Effector CD4-positive, alpha-beta T cell (primary cell): ENCODE measurements around the gene LIN9.
"Not testable (repeated sequence)": the region's sequence is repeated elsewhere in the genome, so short reads cannot be mapped to it uniquely, and the experiment has no call there.

Source experiments
- DNase-seq: peaks from one replicate; pipeline ENCODE4 v3.0.0-alpha.2; 2020
- total RNA-seq: gene quantifications from one replicate; lab custom pipeline; 2026; lab: John Stamatoyannopoulos, UW

The LIN9 gene, protein sequence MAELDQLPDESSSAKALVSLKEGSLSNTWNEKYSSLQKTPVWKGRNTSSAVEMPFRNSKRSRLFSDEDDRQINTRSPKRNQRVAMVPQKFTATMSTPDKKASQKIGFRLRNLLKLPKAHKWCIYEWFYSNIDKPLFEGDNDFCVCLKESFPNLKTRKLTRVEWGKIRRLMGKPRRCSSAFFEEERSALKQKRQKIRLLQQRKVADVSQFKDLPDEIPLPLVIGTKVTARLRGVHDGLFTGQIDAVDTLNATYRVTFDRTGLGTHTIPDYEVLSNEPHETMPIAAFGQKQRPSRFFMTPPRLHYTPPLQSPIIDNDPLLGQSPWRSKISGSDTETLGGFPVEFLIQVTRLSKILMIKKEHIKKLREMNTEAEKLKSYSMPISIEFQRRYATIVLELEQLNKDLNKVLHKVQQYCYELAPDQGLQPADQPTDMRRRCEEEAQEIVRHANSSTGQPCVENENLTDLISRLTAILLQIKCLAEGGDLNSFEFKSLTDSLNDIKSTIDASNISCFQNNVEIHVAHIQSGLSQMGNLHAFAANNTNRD
- 6.6 reads per million, percentile 24 among the genes with 10 or more reads in this experiment for total RNA-seq

DNA sequence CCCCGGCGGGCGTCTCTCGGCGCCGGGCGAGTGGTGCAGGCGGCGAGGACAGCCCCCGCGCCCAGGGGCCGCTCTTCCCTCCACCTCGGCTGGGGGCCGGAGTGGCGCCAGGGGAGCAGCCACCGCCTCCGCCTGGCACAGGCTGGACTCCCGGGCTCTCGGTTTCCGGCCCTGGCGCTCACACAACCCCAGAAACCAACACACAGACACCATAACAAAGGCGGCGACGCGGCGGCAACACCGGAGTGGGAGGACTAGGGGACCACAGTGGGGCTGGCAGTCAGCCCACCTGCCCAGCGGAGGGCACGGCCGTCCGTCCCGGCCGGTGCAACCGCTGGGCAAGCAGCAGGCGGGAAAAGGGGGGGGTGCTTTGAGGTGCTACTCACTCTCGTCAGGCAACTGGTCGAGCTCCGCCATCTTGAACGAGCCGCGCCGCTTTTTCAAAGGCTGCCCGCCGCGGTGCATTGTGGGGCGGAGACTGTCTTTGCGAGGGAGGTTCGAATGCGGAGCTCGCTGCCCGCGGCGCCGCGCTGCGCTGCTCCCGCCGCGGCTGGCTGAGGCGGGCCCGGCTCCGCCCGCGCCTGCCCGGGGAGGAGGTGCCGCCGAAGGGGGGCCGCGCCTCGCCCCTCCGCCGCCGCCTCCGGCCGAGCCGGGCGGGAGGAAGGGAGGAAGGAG, at the start of gene LIN9:
TSS of gene LIN9 (minus strand) at position 442 of the 675 bp plus-strand sequence. CDS start at position 417, 25 bp downstream.
- DNase-seq: peak; percentile 90

DNA sequence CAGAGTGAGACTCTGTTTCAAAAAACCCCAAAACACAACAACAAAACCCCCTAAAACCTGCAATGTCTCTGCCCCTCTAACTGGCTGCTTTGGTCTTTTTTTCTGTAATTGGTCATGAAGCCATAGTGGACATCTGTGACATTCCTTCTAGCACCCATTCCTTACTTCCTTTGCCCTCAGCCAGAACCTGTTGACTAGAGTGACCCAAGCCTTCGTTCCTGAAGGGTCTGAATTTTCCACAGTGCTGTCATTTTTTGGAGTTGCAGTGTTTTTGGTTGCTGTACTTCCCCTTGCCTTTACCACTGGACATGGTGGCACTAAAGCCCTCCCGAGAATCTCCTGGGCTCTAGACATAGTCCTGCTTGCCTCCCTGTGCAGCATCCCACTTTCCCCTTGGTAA, 48.5 kb upstream of the LIN9 start:
- no peak for DNase-seq

DNA sequence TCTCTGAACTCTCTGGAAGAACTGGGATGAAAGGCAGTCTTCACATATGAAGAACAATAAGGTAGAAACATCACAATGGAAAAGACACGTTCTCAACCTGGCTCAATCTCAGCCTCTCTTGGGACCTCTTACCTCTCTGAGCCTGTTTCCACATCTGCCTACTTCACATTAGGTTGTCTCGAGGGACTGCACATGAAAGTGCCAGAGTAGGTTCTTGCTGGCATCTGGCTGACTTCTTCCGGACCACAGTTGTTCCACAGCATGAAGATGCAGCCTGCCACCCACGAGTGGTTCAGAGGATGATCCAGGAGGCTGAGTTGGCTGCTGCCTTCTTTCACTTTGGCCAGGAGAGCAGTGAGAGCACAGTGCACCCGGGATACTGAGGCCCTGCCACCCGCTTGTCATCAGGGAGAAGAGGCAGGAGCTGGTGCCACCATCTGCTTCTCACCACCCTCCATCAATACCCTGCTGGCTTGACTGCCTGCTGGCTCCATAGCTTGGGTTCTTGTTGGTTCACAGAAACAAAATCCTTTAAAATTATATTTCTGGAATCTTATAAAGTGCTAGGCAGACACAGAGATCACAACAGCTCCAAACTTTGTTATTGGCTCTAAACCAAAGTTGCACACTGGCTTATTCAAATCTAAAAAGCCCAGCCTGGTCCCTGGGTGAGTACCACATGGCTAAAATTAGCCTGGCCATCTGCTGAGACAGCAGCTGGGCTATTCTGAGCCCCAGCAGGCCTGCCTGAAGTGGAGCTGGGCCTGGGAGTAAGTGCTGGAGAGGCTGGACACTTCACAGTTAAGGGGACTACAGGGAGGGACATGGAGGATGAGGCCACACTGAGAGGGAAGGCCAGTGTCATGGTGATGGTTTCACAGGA, 46.9 kb upstream of the LIN9 start:
- DNase-seq: no peak

DNA sequence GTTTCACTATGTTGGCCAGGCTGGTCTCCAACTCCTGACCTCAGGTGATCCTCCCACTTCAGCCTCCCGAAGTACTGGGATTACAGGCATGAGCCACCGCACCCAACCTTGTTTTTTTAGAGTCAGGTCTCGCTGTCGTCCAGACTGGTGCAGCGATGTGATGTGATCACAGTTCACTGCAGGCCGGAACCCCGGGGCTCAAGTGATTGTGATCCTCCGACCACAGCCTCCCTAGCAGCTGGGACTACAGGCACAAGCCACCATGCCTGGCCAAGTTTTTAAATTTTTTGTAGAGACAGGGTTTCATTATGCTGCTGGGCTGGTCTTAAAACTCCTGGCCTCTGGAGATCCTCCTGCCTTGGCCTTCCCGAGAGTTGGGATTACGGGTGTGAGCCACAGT, 46.1 kb upstream of the LIN9 start:
- no peak for DNase-seq

DNA sequence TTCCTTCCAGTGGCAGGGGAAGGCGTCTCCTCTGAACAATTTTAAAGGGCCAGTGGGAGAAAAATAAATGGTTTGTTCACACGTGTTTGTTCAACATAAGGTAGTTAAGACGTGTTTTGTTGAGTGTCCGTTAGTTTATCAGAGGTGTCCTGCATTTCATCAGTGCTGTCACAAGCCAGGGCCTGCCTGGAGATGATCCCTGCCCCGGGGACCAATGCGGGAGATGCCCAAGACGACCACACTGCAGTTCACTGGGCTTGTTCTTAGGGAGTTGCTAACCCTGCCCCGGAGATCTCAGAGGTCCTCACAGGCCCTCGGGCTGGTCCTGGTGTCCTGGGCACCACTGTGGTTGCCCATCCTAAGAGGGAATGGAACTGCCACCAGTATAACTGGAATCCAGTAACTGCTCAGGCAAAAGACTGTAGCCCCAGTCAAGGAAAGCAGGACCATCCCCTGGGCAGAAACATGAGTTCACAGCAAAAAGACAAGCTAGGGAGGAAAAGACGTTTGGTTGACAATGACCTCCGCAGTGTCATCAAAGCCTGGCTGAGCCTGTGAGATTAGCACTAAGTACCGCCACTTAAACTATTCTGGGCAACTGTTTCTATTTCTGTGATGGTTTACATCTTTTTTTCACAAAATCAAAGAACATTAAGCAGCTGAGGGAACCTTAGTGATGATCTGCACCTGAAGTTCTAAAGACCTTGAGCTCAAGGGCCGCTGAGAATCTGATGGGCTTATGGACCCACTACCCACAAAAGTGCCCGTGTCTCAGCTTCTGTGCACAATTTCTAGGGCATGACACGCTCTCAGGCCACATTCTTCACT, 44.9 kb upstream of the LIN9 start:
- DNase-seq: no peak

GRCh38 chr1:226351709-226352108, 42.7 kb upstream of the LIN9 start:
- no peak for DNase-seq

DNA sequence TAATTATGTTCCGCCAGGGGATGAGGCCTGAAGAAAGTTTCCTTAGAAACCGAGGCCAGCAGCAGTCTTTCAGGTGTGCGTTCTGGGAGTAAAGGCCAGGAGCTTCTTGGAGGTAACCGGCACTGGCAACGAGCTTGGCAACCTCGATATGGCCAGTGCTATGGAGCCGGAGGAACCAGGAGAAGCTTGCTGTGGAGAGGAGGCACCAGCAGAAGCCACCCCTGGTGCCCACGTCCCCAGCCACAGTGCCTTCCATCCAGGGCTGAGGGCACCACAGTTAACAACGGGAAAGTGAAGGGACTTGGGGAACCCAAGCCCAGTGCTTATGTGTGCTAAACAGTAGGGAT, 41.5 kb upstream of the LIN9 start:
- DNase-seq: no peak

GRCh38 chr1:226349801-226350518, 41.0 kb upstream of the LIN9 start:
- DNase-seq: no peak

- no peak for DNase-seq
Measured at GRCh38 chr1:226349081-226349480, 40.1 kb upstream of the LIN9 start.

GRCh38 chr1:226344441-226345259, 35.7 kb upstream of the LIN9 start:
- no peak for DNase-seq

- no peak for DNase-seq
Measured at GRCh38 chr1:226342656-226343055, 33.7 kb upstream of the LIN9 start.

DNA sequence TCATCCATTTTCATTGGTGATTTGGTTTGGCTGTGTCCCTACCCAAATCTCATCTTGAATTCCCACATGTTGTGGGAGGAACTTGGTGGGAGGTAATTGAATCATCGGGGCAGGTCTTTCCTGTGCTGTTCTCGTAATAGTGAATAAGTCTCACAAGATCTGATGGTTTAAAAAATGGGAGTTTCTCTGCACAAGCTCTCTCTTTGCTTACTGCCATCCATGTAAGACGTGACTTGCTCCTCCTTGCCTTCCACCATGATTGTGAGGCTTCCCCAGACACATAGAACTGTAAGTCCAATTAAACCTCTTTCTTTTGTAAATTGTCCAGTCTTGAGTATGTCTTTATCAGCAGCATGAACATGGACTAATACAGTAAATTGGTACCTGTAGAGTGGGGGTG, 31.1 kb upstream of the LIN9 start:
- not testable (repeated sequence) for DNase-seq

DNA sequence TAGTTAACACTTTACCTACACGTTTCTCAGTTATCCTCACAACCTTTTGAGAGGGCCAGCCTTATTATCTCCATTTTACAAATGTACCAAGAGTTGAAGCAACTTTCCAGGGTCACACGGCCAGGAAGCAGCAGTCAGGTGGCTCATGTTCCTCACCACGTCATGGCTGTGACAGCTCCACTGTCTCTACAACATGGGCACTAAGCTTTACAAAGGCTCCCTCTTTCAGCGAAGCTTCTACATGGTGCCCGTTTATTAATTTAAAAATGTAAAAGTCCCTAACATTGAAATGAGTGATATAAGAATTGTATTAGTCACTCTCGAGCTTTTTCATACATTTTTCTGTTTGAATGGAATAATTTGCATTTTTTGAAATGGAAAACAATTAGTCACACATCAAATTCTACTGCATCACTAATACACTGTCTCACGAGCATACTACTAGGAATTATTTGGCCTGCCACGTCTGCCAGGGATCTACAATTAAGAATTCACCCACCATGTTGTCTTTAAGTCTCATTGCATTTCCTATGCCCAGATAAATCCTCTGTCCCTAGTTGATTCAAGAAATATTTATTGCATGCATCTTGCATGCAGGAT, 28.4 kb upstream of the LIN9 start:
- DNase-seq: no peak

DNA sequence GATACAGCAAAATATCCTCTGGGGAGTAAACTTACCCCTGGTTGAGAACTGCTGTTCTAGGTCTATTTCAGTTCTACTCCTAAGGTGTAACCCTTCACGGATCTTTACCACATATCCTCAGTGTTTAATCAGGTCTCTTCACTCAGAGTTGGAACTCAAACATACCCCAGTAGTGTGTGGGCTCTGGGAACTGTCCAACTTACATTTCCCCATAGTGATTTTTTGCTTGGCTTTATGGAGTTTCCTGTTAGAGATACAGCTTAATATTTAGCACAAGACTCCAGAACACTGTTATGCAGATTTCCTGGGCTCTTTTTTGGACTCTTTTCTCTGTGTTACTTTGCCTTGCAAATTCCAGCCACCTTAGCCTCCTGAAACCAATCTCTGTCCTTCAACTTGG, 26.7 kb upstream of the LIN9 start:
- DNase-seq: no peak

DNA sequence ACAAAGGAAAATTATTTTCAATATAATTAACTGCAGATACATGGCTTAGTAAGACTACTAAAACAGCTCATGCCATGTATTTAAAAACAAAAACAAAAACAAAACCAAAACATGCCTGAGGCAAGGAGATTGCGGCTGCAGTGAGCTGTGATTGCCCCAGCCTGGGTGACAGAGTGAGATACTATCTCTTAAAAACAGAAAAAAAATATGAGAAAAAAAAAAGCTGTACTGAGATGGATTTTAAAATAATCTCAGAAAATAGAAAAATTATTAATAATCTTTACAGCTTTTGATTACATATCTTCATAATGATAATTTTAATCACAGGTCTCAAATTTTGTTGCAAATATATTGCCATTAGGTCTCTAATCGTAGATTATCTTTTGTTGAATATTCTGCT, 24.0 kb upstream of the LIN9 start:
- DNase-seq: no peak

- no peak for DNase-seq
Measured at GRCh38 chr1:226329237-226329636, 20.3 kb upstream of the LIN9 start.

DNA sequence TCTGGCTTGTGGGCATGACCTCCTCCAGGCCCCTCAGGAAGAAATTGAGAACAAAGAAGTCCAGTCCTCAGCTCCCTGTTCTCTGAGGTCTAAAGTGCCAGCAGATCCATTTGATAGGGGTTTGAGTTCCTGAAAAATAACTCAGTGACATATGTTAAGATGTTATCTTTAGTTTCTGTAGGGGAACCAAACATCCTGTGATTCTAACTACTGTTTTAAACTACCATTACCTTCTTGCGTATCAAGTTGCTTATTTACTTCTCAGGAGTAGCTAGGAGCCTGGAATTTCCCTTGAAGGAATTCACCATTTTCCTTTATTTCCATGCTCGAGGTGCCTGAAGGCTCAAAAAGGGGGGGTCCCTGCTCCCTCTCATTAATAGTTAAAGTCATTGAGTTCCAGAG, 18.8 kb upstream of the LIN9 start:
- DNase-seq: no peak

GRCh38 chr1:226325178-226325577, 16.2 kb upstream of the LIN9 start:
- DNase-seq: no peak

DNA sequence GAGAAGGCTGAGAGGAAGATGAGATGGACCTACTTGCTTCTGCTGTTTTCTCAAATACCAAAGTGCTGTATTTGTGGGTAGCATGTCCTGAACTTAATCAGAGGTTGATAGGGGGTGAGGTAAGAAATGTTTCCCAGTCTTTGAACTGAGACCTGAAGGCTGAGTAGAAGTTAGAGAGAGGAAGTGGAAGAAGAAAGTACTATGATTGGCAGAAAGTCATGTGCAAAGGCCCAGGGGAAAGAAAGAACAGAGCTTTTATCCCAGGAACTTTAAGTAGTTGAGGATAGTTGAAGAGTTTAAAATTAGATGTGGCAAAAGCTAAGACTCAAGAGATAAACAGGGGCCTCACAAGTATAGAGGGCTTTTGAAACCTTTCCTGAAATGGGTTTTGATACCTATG, 15.5 kb upstream of the LIN9 start:
- DNase-seq: no peak

DNA sequence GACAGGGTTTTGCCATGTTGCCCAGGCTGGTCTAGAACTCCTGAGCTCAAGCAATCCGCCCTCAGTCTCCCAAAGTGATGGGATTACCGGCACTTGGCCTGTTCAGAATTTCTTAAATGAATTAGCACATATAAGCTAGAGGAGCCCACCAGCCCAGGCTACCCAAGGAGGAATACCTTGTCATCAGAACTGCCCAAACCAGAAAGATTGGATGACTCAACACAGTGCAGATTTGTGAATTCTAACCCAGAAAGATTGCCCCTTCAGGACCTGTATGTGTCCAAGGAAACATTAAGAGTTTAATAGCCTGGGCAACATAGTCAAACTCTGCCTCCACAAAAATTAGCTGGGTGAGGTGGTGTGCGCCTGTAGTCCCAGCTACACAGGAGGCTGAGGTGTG, 14.0 kb upstream of the LIN9 start:
- no peak for DNase-seq
